Natural killer cell (primary cell): ENCODE measurements around the gene VAT1. TPM values are rescaled to one million over a fixed set of nuclear protein-coding genes. Genes with fewer than 3 reads are reported as not detected.

ENCODE experiments used
- ATAC-seq, 3 donors: fragments of 150-1000 bp in 2 of 3; fragments of 200-7000 bp in 1 of 3; cut with Tn5 transposase; 1 replicate in 1 of 3; 2 replicates in 2 of 3; pipeline ENCODE4 v1.10.0; 2021; ENCODE audit warnings: mild to moderate bottlenecking in 2 of 3, moderate library complexity in 2 of 3
- DNase-seq, 2 donors: peaks; one replicate each; pipeline versions ENCODE4 v3.0.0 to v3.0.0-alpha.2; 2013 to 2021; ENCODE audit warnings: mixed read lengths in 1 of 2
- H3K27ac ChIP-seq: one replicate; pipeline ENCODE4 v1.5.1; 2013; ENCODE audit warnings: mild to moderate bottlenecking, low read length
- H3K27me3 ChIP-seq: one replicate; pipeline ENCODE4 v1.6.1; 2013; ENCODE audit warnings: low read length; ENCODE audit not compliant: control insufficient read depth, insufficient read depth
- H3K36me3 ChIP-seq: one replicate; pipeline ENCODE4 v1.6.1; 2013; ENCODE audit warnings: low read length; ENCODE audit not compliant: control insufficient read depth, insufficient read depth
- H3K4me1 ChIP-seq: one replicate; pipeline ENCODE4 v1.6.1; 2013; ENCODE audit warnings: low read length; ENCODE audit not compliant: control insufficient read depth, insufficient read depth
- H3K4me3 ChIP-seq: one replicate; pipeline ENCODE4 v1.5.1; 2013; ENCODE audit warnings: low read length
- H3K9me3 ChIP-seq: one replicate; pipeline ENCODE4 v1.6.1; 2013; ENCODE audit warnings: low read length; ENCODE audit not compliant: control insufficient read depth, insufficient read depth
- H3K27ac Mint-ChIP-seq, 2 donors: one replicate each; pipeline ENCODE4 v1.8.0; 2022; ENCODE audit warnings: mild to moderate bottlenecking in 2 of 2, mixed read lengths in 2 of 2, moderate library complexity in 1 of 2
- H3K27me3 Mint-ChIP-seq, 2 donors: one replicate each; pipeline ENCODE4 v1.8.0; 2022; ENCODE audit warnings: low read depth in 2 of 2, mixed read lengths in 2 of 2
- H3K36me3 Mint-ChIP-seq: one replicate; pipeline ENCODE4 v1.8.0; 2022; ENCODE audit warnings: mixed read lengths
- H3K4me1 Mint-ChIP-seq, 2 donors: one replicate each; pipeline ENCODE4 v1.8.0; 2022; ENCODE audit warnings: mixed read lengths in 2 of 2
- H3K4me3 Mint-ChIP-seq: one replicate; pipeline ENCODE4 v1.8.0; 2022; ENCODE audit warnings: mild to moderate bottlenecking, moderate library complexity, mixed read lengths
- H3K9me3 Mint-ChIP-seq, 2 donors: one replicate each; pipeline ENCODE4 v1.8.0; 2022; ENCODE audit warnings: mixed read lengths in 2 of 2
- WGBS: methylation state at CpG from one replicate; pipeline ENCODE4 v1.1.7; 2013; ENCODE audit warnings: missing lambda C conversion rate; ENCODE audit not compliant: insufficient coverage; 5-methylcytosine and 5-hydroxymethylcytosine counted together
- intact Hi-C: fragments of 100-400 bp; cut with micrococcal nuclease; formaldehyde crosslinking; loops from one replicate; pipeline ENCODE4 v1.14.2; 2022
- total RNA-seq, 4 donors: library from RNA; stranded (reverse); fragments of 120-200 nt in 1 of 4; gene quantifications; one replicate each; pipeline versions ENCODE4 v1.2.3 to v1.2.4, GENCODE V29; 2013 to 2022
- TF ChIP-seq, protein P1 (sequence below): fragments of 200-600 bp; IDR thresholded peaks from one replicate; pipeline ENCODE4 v1.8.0; 2022; ENCODE audit warnings: antibody characterized with exemption

Gene VAT1
- total RNA-seq, 3 donors from 2014 or later (not counting 1 experiment from before 2014, with no cell fraction given), result 21.1 to 32.1 (median 31.9) TPM

DNA sequence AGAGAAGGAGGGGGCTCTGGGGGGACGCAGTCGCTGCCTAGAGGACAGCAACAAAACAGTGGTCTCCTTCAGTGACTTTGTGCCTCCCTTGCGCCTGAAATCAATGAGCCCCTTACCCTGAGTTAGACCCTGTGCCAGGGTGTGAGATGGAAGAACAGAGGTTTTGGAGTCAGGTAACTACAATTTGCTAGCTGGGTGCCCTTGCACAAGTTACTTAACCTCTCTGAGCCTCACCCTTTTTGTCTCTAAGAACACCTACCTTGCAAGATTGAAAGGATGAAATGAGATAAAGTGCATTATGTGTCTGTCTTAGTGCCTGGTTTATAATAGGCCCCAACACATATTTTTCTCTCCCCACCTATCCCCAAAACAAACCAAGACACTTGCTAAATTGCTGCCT, 12.7 kb upstream of the VAT1 start:
- Histone ChIP-seq H3K27me3 (no peaks in the 10 kb centered on the region), H3K4me1 (no peaks in the 10 kb centered on the region), H3K27ac (no peak overlapping the region), H3K36me3 (no peaks in the 10 kb centered on the region), H3K9me3 (no peaks in the 10 kb centered on the region), H3K4me3 (no peak overlapping the region)
- intact Hi-C loops, result loop anchor here (5.0 kb wide), 1 partner anchor 47 kb away; no protein-coding TSS in a partner anchor
- Mint-ChIP-seq H3K9me3 (no peaks in the 10 kb centered on the region), H3K27me3 (no peaks in the 10 kb centered on the region), H3K4me3 (no peak overlapping the region), H3K4me1 (no peaks in the 10 kb centered on the region), H3K36me3 (no peaks in the 10 kb centered on the region), H3K27ac (no peak overlapping the region)
- DNase-seq (no peak), ATAC-seq (no peak)
- 97% methylated on average over 3 of the region's 3 CpGs for WGBS
- TF ChIP-seq, protein P1, sequence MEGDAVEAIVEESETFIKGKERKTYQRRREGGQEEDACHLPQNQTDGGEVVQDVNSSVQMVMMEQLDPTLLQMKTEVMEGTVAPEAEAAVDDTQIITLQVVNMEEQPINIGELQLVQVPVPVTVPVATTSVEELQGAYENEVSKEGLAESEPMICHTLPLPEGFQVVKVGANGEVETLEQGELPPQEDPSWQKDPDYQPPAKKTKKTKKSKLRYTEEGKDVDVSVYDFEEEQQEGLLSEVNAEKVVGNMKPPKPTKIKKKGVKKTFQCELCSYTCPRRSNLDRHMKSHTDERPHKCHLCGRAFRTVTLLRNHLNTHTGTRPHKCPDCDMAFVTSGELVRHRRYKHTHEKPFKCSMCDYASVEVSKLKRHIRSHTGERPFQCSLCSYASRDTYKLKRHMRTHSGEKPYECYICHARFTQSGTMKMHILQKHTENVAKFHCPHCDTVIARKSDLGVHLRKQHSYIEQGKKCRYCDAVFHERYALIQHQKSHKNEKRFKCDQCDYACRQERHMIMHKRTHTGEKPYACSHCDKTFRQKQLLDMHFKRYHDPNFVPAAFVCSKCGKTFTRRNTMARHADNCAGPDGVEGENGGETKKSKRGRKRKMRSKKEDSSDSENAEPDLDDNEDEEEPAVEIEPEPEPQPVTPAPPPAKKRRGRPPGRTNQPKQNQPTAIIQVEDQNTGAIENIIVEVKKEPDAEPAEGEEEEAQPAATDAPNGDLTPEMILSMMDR, result no peak

DNA sequence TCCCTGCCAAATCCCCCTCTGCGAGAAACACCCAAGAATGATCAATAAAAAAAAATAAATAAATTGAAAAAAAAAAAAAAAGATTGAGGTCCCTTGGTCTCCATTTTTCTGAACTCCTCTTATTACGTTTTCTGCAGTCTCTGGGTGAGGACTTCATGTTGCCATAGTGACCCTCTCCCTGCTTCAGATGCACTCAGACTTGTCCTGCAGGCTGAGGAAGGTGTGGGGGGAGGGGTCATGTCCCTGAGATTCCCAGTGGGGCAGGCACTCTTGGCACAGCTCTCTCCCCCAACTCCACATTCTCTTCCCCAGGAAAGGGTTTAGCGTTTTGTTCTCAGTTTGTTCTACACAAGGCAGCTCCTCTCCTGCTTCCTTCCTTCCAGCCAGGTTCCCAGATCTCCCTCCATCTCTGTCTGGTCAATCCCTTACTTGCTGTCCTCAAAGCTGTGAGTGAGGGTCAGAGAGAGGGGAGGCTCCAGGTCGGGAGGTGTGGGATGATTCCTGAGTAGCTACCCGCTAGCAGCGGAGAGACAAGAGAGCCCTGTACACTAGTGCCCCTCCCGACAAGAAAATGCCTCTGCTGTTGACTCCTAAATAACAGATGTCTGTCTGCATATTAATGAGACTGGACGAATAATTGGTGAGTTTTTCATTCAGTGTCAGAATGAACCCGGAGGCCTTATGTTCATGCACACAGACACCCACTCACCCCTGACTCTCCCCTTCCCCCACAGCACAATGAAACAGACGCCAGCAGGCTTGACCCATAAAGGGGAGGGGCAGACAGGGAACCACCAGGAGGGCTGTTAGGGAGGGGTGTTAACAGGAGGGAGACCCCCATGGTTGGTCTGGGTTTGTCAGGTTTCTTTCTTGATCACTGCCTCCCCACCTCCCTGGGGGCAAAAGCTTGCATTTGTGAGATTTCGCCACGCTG, 12.0 kb upstream of the VAT1 start:
- ATAC-seq (no peak), DNase-seq (no peak)
- Mint-ChIP-seq H3K36me3 (no peaks in the 10 kb centered on the region), H3K4me3 (no peak overlapping the region), H3K27me3 (no peaks in the 10 kb centered on the region), H3K9me3 (no peaks in the 10 kb centered on the region), H3K4me1 (no peaks in the 10 kb centered on the region), H3K27ac (no peak overlapping the region)
- WGBS, result 87% methylated on average over 8 of the region's 12 CpGs
- no peak overlapping the region for H3K4me3 ChIP-seq
- intact Hi-C loops, result loop anchor here (5.0 kb wide), 1 partner anchor 48 kb away; no protein-coding TSS in a partner anchor
- H3K4me1 ChIP-seq, result no peaks in the 10 kb centered on the region
- no peaks in the 10 kb centered on the region for H3K27me3 ChIP-seq
- H3K27ac ChIP-seq, result no peak overlapping the region
- TF ChIP-seq, protein P1, result no peak
- no peaks in the 10 kb centered on the region for H3K9me3 ChIP-seq
- no peaks in the 10 kb centered on the region for H3K36me3 ChIP-seq

DNA sequence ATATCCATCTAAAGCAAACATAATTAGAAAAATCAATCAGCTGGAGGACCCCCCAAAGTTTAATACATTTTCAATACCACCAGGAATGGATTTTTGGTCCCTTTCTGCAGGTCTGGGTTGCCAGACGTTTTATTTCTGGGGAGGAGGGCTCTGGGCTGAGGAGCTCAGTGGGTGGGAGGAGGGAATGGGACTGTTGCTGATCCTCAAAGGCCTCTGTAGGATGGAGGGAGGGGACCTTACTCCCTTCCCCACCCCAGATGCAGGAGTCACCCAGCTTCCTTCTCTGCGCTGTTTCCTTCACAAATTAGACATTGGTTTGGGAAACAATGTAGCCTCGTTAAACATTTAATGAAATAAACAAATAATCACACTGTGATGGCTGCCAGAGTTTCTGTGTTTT, 9.5 kb upstream of the VAT1 start:
- DNase-seq (no peak), ATAC-seq (no peak)
- H3K4me3 Mint-ChIP-seq, result no peak overlapping the region
- no peak overlapping the region for H3K27ac Mint-ChIP-seq
- no peaks in the 10 kb centered on the region for H3K36me3 Mint-ChIP-seq
- no peaks in the 10 kb centered on the region for H3K4me1 Mint-ChIP-seq
- no peaks in the 10 kb centered on the region for H3K36me3 ChIP-seq
- TF ChIP-seq, protein P1, result no peak
- no peaks in the 10 kb centered on the region for H3K9me3 Mint-ChIP-seq
- H3K4me3 ChIP-seq, result no peak overlapping the region
- no peaks in the 10 kb centered on the region for H3K27me3 ChIP-seq
- 80% methylated on average over 1 of the region's 3 CpGs for WGBS
- no peaks in the 10 kb centered on the region for H3K9me3 ChIP-seq
- intact Hi-C loops, result loop anchor here (5.0 kb wide), 1 partner anchor 51 kb away; no protein-coding TSS in a partner anchor
- no peaks in the 10 kb centered on the region for H3K27me3 Mint-ChIP-seq
- no peak overlapping the region for H3K27ac ChIP-seq
- H3K4me1 ChIP-seq, result no peaks in the 10 kb centered on the region
